Fibroblast of lung (primary cell): ENCODE data around the gene DPM1.

ENCODE experiments used
- CTCF ChIP-seq, 2 donors: IDR thresholded peaks in 1 of 2; conservative IDR thresholded peaks in 1 of 2; 1 replicate in 1 of 2; 2 replicates in 1 of 2; pipeline ENCODE4 v1.5.1; 2011 to 2012; ENCODE audit warnings: low read length in 2 of 2, control low read depth in 1 of 2, inconsistent platforms in 1 of 2, low read depth in 1 of 2, mild to moderate bottlenecking in 1 of 2
- EZH2 ChIP-seq: IDR thresholded peaks from 2 replicates; pipeline ENCODE4 v1.5.1; 2012; ENCODE audit warnings: low read length, control low read depth, mild to moderate bottlenecking; ENCODE audit errors: missing control alignments

DNA sequence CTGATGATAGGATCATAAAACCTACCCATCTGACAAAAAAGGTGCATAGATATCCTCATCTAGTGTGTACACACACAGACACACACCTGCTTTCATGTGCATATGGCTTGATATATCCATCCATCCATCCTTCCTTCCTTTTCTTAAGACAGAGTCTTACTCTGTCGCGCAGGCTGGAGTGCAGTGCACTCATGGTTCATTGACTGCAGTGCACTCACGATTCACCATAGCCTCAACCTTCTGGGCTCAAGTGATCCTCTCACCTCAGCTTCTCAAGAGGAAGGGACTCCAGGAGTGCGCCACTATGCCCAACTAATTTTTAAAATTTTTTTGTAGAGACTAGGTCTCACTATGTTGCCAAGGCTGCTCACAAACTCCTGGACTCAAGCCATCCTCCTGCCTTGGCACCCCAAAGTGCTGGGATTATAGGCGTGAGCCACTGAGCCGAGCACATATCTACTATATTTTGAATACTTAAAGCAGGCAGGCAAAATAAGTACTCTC is 54.2 kb downstream of the DPM1 start:
- TF ChIP-seq CTCF (conservative IDR thresholded peaks at IDR 0.05 in 1 of 2, IDR thresholded peaks at IDR 0.05 in 1 of 2; ENCODE audit: low read depth in 1 of 2, low read length in 2 of 2), result no peak
- TF ChIP-seq EZH2, result no peak
